22Rv1 (cell line): ENCODE measurements around the gene MGRN1.
A peak's percentile ranks its signal among the peaks of the same experiment; 100 is the strongest.

Experiments used
- H3K27ac ChIP-seq: fragments of 450-650 bp; 2 replicates; pipeline ENCODE4 v1.5.1; 2017
- ZFX ChIP-seq: fragments of 450-650 bp; IDR thresholded peaks from 2 replicates; pipeline ENCODE4 v1.6.1; 2017; ENCODE audit warnings: antibody characterized with exemption, borderline replicate concordance
- TF ChIP-seq, protein P1 (sequence below): fragments of 450-650 bp; IDR thresholded peaks from 2 replicates; pipeline ENCODE4 v1.5.1; 2017; ENCODE audit warnings: mild to moderate bottlenecking

The MGRN1 gene

DNA sequence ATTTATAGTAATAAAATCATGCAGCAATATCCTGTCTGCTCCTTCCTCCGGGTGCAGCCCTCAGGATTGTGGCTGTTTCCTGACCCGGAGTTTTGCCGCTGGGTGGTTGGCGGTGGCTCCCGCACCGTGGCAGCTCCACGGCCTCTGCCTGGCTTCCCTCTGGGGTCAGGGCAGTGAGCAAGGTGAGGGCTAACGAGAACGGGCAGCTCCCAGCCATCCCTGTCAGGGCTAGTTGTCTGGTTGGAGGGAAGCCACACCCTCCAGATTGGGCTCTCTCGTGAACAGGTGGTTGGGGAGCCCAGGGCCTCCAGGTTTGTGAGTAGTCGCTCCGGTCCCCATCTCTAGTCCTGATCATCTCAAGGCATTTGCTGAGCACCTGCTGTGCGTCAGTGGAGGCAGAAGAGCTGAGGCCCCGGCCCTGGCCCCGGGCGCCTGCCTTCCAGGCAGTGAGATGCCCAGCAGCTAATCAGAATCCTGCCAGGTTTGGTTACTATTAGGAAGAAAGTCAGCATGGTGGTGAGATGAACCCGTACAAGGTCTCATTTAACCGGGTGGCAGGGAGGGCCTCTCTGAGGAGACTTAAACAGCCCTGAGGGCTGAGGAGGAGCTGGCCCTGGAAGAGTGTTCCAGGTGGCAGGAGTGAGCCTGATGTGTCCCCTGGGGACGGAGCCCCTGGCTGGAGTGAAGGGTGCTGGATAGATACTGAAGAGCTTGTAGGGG is 66.5 kb downstream of the MGRN1 start:
- no peak for TF ChIP-seq ZFX
- TF ChIP-seq, protein P1, sequence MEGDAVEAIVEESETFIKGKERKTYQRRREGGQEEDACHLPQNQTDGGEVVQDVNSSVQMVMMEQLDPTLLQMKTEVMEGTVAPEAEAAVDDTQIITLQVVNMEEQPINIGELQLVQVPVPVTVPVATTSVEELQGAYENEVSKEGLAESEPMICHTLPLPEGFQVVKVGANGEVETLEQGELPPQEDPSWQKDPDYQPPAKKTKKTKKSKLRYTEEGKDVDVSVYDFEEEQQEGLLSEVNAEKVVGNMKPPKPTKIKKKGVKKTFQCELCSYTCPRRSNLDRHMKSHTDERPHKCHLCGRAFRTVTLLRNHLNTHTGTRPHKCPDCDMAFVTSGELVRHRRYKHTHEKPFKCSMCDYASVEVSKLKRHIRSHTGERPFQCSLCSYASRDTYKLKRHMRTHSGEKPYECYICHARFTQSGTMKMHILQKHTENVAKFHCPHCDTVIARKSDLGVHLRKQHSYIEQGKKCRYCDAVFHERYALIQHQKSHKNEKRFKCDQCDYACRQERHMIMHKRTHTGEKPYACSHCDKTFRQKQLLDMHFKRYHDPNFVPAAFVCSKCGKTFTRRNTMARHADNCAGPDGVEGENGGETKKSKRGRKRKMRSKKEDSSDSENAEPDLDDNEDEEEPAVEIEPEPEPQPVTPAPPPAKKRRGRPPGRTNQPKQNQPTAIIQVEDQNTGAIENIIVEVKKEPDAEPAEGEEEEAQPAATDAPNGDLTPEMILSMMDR: no peak
- H3K27ac ChIP-seq: peak overlapping the region; percentile 95

GRCh38 chr16:4691666-4692412 is 67.2 kb downstream of the MGRN1 start:
- peak overlapping the region; percentile 95 for H3K27ac ChIP-seq
- TF ChIP-seq, protein P1: no peak
- no peak for TF ChIP-seq ZFX

GRCh38 chr16:4692460-4693295 is 68.1 kb downstream of the MGRN1 start:
- peak overlapping the region; percentile 95 for H3K27ac ChIP-seq
- no peak for TF ChIP-seq ZFX
- TF ChIP-seq, protein P1: no peak

DNA sequence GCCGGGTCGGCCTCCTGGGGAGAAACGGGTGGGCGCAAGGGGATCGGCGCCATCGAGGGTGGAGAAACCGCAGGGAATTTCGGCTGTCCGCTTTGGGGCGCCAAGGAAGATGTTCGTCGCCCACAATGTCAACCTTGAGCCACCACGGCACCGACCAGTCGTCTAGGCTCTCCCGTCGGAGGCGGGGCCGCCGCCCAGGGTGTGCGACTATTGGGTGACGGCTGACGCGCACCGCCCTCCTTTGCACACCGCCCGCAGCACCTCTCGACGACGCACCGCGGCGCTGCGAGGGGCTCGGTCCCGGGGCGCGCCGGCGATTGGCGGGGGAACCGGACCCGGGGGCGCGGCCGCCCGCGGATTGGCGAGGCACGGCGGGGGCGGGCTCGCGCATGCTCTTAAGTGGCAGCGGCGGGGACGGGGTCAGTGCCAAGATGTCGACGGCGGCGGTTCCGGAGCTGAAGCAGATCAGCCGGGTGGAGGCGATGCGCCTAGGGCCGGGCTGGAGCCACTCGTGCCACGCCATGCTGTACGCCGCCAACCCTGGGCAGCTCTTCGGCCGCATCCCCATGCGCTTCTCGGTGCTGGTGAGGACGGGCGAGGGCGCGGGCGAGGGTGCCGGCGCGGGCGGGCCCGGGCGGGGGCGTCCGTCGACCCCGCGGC is 68.8 kb downstream of the MGRN1 start, which contains the start of gene NUDT16L1:
Gene NUDT16L1, plus strand, starts transcription at position 267 of the 660 bp plus-strand sequence. Its CDS starts 165 bp downstream, at position 432.
- H3K27ac ChIP-seq: peak within 1 kb of the TSS; percentile 95

GRCh38 chr16:4693956-4694641 is 69.5 kb downstream of the MGRN1 start:
- H3K27ac ChIP-seq: peak overlapping the region; percentile 95

More for the DNA sequence above, 68.8 kb downstream of the MGRN1 start, which contains the start of gene NUDT16L1:
- no peak for TF ChIP-seq ZFX
- TF ChIP-seq, protein P1: peak; percentile 22

More at GRCh38 chr16:4693956-4694641, 69.5 kb downstream of the MGRN1 start:
- TF ChIP-seq, protein P1: no peak
- no peak for TF ChIP-seq ZFX
